Measurements from ENCODE around the gene TNFSF4.

TNFSF4 gene

GRCh38 chr1:173193639-173194038 lies 13.5 kb downstream of the TNFSF4 start:
- no peak for TF ChIP-seq CTCF (IDR thresholded peaks at IDR 0.05; ENCODE audit: low read depth, low read length)
- no peak overlapping the region for H3K4me3 ChIP-seq (ENCODE audit: low read depth, low read length)

DNA sequence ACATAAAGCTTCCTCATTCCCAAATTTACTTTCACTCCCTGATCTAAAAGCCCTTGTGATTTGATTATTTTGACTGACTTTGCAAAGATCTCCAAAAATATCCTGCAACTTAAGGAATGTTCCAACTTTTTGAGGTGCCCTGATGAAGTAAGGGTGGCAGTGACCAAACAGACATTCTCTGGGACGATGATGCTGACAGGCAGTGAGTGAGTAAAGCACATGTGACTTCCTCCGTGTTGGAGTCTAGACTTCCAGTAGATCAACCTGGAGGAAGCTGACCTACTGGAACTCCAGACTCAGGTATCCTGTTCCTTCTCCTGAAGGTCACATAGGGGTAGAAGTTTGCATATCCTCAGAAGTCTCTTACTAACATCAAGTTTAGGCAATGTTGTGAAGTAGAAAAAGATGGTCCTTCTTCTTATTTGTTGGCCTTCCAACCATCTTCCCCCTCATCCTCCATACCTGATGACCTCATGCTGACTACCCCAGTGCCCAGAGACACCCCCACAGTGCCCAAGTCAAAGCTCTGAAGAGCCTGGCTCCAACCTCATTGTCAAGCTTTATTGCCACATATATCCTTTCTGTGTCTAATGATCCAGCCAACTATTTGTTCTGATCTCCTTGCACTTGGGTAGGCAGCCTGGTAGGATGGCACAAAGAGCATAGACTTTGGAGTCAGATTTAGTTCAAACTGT lies 16.0 kb downstream of the TNFSF4 start:
- no peak for TF ChIP-seq CTCF (IDR thresholded peaks at IDR 0.05; ENCODE audit: low read depth, low read length)
- H3K4me3 ChIP-seq (ENCODE audit: low read depth, low read length) = no peak overlapping the region

DNA sequence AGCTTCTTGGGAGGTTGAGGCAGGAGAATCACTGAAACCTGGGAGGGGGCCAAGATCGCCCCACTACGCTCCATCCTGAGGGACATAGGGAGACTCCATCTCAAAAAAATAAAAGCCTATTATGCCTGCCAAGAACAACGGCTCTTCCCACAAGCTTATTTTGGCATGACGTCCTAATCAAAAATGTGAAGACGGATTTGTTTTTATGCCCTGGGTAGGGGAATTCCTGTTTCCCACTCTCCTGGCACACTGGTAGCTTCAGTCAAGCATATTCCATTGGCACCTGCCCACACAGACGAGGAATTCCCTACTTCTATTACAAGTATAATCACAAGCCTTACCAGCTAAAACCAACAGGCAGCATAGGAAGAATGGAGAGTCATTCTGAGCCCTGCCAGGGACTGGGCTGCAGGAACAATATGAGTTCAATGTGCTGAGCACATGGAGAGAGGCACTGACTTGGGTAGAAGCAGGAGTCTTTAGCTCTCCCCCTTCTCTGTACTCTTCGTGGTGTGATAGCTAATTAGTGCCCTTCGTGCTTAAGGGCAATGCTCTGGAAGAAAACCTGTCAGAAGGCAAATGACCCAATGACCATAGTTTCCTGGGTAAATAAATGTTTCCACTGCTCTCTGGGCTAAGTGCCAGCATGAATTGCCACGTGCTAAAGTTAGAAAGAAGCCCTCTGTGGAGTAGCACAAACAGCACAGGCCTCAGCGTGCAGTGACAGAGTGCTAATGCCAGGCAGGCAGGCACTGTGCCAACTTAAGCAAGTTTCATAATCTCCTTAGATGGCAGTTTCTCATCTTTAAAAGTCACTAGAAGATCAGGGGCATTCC lies 16.8 kb downstream of the TNFSF4 start:
- H3K4me3 ChIP-seq (ENCODE audit: low read depth, low read length) = no peak overlapping the region
- no peak for TF ChIP-seq CTCF (IDR thresholded peaks at IDR 0.05; ENCODE audit: low read depth, low read length)

DNA sequence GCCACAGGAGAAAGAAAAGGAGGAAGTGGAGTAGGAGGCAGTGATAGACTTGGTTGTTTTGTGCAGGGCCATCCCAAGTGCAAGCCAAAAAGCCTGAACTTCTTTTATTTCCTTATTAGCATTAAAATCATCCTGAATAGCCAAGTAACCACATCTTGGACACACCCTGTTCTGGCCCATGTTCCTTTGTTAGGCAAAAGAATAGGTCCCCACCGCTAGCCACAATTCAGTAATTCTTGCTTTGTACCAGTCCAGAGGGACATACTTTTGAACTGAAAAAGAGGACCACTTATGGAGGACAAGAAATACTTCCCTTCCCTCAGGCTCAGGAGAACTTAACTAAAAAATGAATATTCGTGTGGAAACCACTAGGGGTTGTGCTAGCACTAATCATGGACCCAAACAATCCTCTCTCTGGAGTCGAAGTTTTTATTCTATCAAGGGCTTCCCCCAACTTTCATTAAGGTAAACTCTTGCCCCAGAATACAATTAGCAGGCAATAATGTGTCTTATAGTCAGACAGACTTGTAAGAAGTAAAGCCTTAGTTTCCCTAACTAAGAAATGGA lies 19.4 kb downstream of the TNFSF4 start:
- no peak for TF ChIP-seq CTCF (IDR thresholded peaks at IDR 0.05; ENCODE audit: low read depth, low read length)

DNA sequence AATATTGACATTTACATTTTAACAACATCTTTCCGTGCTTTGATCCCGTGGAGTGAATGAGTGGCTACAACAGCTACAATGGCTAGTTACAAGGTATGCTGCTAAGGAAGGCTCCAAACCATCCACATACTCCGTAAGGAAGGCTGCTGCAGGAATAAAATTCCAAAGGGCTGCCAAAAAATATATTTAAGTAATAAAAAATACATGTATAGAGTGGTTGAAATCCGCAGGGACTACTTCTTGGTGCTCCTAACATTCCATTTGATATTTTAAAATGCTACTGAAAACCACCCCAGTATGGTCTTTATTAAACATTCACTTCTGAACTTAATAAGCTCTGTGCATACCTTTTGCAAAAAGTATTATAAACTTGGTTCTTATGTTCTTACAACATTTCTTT lies 25.3 kb downstream of the TNFSF4 start:
- no peak for TF ChIP-seq CTCF (IDR thresholded peaks at IDR 0.05; ENCODE audit: low read depth, low read length)
- H3K4me3 ChIP-seq (ENCODE audit: low read depth, low read length) = no peak overlapping the region

More for the DNA sequence above, 19.4 kb downstream of the TNFSF4 start:
- no peak overlapping the region for H3K4me3 ChIP-seq (ENCODE audit: low read depth, low read length)

- TF ChIP-seq CTCF (IDR thresholded peaks at IDR 0.05; ENCODE audit: low read depth, low read length) = no peak
- no peak overlapping the region for H3K4me3 ChIP-seq (ENCODE audit: low read depth, low read length)
Measured at GRCh38 chr1:173176246-173176645, 30.9 kb downstream of the TNFSF4 start.
